Stimulated activated CD8-positive, alpha-beta memory T cell treated with anti-CD3 and anti-CD28 coated beads, Interleukin-4, amount 100 ng/mL, for 4 hours (primary cell): Measurements from ENCODE around the gene AVPI1.

Experiments used
- DNase-seq, 2 donors: peaks; one replicate each; pipeline ENCODE4 v3.0.0-alpha.2; 2020; ENCODE audit warnings: low read depth in 2 of 2, low spot score in 1 of 2

The AVPI1 gene

GRCh38 chr10:97686962-97687784 is at the start of gene AVPI1:
AVPI1 (minus strand) TSS chr10:97687241; CDS start chr10:97679905, 7,336 bp downstream.
- peak; percentile 89 to 94 for DNase-seq

GRCh38 chr10:97736403-97736901 is 49.4 kb upstream of the AVPI1 start:
- no peak for DNase-seq

- no peak for DNase-seq
These were observed 47.0 kb upstream of the AVPI1 start for GRCh38 chr10:97734021-97734420.

GRCh38 chr10:97733256-97733655 is 46.2 kb upstream of the AVPI1 start:
- DNase-seq: no peak

GRCh38 chr10:97732052-97732359 is 45.0 kb upstream of the AVPI1 start:
- no peak for DNase-seq

GRCh38 chr10:97731346-97732051 is 44.5 kb upstream of the AVPI1 start:
- DNase-seq: peak; percentile 15 to 40

- no peak for DNase-seq
These were observed 42.0 kb upstream of the AVPI1 start for GRCh38 chr10:97729014-97729413.

GRCh38 chr10:97726636-97727178 is 39.7 kb upstream of the AVPI1 start:
- DNase-seq: no peak

- no peak for DNase-seq
These were observed 37.4 kb upstream of the AVPI1 start for GRCh38 chr10:97724341-97724941.

- DNase-seq: no peak
These were observed 36.0 kb upstream of the AVPI1 start for GRCh38 chr10:97723001-97723400.

- no peak for DNase-seq
These were observed 35.1 kb upstream of the AVPI1 start for GRCh38 chr10:97721871-97722780.

GRCh38 chr10:97719602-97720001 is 32.6 kb upstream of the AVPI1 start:
- DNase-seq: no peak

- no peak for DNase-seq
These were observed 31.7 kb upstream of the AVPI1 start for GRCh38 chr10:97718659-97719142.

- no peak for DNase-seq
These were observed 31.1 kb upstream of the AVPI1 start for GRCh38 chr10:97718178-97718577.

- no peak for DNase-seq
These were observed 30.6 kb upstream of the AVPI1 start for GRCh38 chr10:97717627-97718026.

- DNase-seq: no peak
These were observed 28.3 kb upstream of the AVPI1 start for GRCh38 chr10:97715259-97715874.

GRCh38 chr10:97714401-97715258 is 27.6 kb upstream of the AVPI1 start:
- DNase-seq: no peak

- peak in 1 of 2 donors; percentile 7 for DNase-seq
These were observed 26.9 kb upstream of the AVPI1 start for GRCh38 chr10:97713826-97714400.

- no peak for DNase-seq
These were observed 26.3 kb upstream of the AVPI1 start, which contains the start of gene MARVELD1 for GRCh38 chr10:97713339-97713825. MARVELD1 (plus strand) TSS chr10:97713730; CDS start chr10:97713877, 147 bp downstream.
